Measurements from ENCODE around the gene USP36.

The USP36 gene

DNA sequence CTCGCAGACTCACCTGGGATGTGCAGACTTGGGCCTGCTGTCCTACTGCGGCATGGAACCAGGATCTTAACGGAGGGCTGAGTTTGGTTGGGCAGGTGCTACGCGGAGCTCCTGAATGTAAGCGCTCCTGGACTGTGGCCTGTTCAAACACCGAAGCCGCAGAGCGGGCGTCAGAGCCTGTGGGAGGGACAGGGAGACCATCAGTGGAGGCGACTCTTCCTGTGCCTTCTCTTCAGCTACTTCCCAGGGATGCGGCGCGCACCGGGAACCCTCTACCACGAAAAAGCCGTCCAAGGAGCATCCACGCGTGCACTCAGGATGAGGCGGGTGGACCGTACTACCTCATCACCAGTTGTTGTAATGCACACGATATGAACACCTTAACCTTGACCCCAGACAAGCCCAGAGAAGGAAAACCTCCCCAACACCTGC is 2.0 kb downstream of the USP36 start:
- DNase-seq (ENCODE audit: low read depth in 2 of 2): no peak

DNA sequence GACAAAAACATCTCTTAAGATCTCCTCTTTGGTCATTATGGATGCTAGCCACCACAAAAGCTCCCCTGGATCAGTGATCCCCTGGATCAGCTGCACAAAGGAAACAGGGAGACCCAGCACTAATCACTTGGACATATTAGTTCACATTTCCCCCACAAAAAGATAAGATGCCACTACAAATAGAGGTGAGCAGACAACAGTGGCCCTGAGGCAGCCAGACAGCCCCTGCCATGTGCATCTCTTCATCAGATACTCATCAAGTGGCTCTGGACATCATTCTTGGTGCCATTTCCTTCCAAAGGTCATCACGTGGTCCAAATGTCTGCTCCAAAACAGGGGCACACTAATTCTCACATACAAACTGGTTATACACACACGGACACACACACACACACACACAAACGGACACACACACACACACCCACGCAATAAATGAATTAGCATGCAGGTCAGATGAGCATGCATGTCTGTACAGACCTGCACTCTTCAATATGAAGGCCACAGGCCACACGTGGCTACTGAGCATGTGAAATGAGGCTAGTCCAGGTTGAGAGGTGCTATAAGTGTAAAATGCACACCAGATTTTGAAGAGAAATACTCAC is 4.1 kb downstream of the USP36 start:
- DNase-seq (ENCODE audit: low read depth in 2 of 2): no peak

GRCh38 chr17:78834571-78834970 is 6.0 kb downstream of the USP36 start:
- no peak for DNase-seq (ENCODE audit: low read depth in 2 of 2)

GRCh38 chr17:78832541-78832810 is 8.1 kb downstream of the USP36 start:
- DNase-seq (ENCODE audit: low read depth in 2 of 2): no peak

DNA sequence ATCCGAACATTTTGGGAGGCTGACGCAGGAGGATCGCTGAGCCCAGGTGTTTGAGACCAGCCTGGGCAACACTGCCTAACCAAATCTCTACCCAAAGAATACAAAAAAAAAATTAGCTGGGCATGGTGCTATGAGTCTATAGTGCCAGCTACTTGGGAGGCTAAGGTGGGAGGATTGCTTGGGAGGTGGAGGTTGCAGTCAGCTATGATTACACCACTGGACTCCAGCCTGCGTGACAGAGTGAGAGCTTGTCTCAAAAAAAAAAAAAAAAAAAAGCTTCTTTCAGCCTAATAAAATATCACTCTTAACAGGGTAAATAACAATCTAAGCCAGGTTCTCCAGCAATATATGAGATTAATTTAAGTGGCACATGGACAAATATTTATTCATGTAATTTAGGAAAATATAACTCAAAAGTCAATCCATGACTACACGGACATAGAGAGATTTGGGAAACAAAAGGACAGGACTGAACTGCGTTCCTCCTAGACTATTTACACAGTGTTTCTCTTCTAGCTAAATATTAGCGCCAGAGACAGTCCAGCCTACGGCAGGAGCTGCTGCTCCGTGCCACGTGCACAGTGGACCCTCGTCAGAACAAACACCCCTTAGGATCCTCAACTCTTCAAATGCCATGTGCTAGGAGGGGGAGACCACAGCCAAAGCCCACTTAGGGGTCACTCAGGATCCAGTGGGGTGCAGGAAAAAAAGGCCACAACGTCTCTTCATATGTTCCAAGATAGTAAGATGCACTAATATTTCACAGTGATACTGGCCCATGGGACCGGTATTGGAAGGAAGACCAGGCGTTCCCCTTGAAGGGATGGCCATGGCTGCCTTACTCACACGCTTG is 8.7 kb downstream of the USP36 start:
- no peak for DNase-seq (ENCODE audit: low read depth in 2 of 2)

GRCh38 chr17:78829477-78829876 is 11.1 kb downstream of the USP36 start:
- DNase-seq (ENCODE audit: low read depth in 2 of 2): no peak

- no peak for DNase-seq (ENCODE audit: low read depth in 2 of 2)
Measured at GRCh38 chr17:78828470-78829185, 12.0 kb downstream of the USP36 start.

- no peak for DNase-seq (ENCODE audit: low read depth in 2 of 2)
Measured at GRCh38 chr17:78826836-78827509, 13.6 kb downstream of the USP36 start.

GRCh38 chr17:78826421-78826820 is 14.2 kb downstream of the USP36 start:
- no peak for DNase-seq (ENCODE audit: low read depth in 2 of 2)

DNA sequence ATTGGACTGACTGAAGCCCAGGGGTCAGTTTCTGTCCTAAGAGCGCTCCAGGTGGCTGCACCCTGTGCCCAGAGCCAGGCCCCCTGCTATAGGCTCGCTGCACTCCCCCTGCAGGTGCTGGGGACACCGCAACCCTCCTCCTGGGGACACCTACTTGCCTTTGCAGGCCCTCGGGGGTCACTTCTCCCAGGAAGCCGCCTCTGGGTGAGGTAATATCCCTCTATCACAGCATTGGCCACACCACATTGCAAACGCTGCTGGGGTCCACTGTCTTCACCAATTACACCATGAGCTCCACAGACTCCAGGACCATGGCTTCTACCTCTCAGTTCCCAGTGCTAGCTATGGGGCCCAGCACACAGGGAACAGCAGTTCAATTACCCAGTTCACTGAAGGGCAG is 14.9 kb downstream of the USP36 start:
- DNase-seq (ENCODE audit: low read depth in 2 of 2): no peak

- DNase-seq (ENCODE audit: low read depth in 2 of 2): no peak
Measured at GRCh38 chr17:78824240-78824639, 16.4 kb downstream of the USP36 start.

DNA sequence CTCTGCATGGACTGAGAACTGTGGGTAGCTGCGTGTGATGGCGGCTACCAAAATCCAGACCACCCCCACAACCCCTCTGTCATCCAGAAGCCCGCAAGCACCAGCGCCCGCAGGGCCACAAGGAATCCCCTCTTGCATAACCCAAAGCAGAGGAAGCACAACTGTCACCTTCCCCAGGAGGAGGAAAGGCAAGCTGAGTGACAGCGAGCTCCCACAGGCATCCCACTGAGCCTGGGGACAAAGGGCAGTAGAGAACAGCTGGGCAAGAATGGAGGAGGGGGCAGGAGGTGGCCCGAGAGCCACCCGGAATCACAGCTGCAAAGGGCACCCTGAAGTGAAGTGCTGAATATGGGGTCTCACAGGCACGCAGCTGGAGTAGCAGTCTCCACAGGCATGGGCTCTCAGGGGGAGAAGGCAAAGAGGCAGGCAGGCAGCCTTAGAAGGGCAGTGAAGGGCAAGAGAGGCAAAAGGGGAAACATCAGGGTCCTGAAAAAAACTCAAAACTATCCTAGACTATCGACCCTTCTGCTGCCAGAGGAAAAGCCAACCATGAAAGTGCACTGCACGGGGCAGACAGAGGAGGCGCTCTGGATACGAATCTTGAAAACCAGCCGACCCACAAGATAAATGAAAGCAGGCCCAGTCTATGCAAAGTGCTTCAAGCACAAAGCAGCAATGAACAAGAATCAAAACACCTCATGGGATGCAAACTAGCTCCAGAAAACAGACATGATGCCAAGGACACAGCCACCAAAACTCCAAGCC is 17.1 kb downstream of the USP36 start:
- DNase-seq (ENCODE audit: low read depth in 2 of 2): no peak

- DNase-seq (ENCODE audit: low read depth in 2 of 2): no peak
Measured at GRCh38 chr17:78822552-78822951, 18.1 kb downstream of the USP36 start.

GRCh38 chr17:78821961-78822360 is 18.7 kb downstream of the USP36 start:
- DNase-seq (ENCODE audit: low read depth in 2 of 2): no peak

DNA sequence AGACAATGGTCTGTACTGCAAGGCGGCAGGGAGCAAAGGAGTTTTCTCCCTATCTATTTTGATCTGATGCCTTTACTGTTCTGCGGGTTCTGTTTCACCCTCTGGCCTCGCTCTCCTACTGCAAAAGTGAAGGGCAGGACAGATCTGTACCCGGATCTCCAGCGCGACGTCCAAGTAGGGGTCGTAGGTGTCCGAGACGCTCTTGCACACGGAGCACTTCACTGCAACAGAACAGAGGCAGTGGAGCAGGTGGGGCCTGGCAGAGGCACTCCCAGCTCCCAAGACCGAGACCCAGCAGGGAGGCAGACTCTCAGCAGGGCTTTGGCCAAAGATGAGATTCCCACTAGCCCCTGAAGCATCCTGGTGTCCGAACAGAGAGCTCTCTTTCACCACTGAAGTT is 19.8 kb downstream of the USP36 start:
- no peak for DNase-seq (ENCODE audit: low read depth in 2 of 2)

DNA sequence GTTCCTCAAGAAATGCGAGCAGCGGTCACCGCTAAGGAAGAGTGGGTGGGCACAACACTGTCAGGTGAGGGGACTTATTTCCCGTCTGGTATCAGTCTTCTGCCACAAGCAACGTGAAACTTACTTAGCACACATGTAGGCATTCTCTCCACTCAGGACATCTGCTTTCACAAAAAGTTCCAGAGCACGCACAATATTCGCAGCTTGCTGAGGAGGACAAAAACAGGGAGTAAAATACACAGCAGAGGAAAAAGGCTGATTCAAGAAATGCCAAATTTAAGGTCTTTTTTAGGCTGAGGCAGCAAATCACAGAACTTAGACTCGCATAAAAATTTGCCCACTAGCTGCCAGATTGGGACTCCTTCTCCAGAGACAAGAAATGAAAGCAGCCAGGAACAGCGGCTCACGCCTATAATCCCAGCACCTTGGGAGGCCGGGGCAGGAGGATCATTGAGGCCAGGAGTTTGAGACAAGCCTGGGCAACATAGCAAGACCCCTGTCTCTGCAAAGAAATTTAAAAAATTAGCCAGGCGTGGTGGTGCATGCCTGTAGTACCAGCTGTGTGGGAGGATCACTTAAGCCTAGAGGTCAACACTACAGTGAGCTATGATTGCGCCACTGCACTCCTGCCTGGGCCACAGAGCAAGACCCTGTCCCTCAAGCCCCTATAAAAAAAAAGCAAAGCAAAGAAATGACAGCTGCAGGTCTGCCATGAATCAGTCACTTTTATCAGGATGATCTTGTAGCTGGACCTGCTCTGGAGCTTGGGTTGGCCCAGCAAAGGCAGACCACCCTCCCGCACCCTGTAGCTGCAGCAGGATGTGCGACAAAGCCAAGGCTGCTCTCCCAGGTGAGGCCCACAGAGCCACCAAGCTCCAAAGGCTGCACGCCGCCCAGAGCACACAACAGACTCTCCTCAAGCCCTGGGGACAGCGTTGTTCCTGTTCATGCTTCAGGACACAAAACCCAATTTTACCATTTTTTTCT is 20.5 kb downstream of the USP36 start:
- DNase-seq (ENCODE audit: low read depth in 2 of 2): no peak

DNA sequence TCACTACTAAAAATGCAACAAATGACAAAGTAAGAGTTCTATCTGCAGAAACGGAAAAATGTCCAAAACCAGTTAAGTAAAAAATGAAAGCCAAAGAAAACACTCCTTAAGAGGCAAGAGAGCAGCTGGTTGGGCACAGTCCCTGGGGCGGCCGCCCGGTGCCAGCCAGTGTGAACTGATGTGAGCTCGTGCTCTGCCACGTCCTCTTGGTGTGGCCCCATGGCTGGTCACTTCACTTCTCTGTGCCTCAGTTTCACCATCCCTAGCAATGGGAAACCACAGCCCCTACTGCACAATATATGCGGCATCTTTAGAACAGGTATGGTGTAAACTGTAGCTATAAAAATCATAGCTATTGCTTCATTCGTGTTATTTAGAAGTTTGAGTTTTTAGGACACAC is 21.2 kb downstream of the USP36 start:
- DNase-seq (ENCODE audit: low read depth in 2 of 2): no peak

GRCh38 chr17:78818932-78819331 is 21.7 kb downstream of the USP36 start:
- no peak for DNase-seq (ENCODE audit: low read depth in 2 of 2)

DNA sequence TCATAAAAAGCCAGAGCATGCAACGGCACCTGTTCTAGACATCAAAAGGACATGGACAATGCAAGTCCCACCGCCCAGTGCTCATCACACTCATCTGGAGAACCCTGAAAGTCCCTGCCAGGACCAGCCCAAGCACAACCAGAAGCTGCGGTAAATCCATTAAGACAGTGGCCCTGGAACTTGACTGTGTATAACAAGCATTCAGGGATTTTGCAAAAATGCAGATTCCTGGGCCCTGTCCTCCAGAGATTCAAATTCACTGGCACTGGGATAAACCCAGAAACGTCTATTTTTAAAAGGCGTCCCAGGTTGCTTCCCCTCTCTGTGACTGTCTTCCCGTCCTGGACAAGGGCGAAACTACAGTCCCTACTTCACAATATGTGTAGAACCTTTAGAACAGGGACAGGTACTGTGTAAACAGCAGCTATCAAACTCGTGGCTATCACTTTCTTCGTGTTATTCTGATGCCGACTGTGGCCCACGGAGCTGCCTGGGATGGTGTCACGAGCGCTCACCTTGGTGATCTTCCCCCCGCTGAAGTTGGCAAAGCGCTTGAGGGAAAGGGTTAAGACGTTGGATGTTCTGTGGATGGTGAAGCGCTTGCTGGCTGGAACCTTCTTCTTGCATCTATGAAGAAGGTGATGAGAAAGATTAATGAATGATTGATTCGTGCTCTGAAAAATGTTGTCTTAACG is 22.3 kb downstream of the USP36 start:
- no peak for DNase-seq (ENCODE audit: low read depth in 2 of 2)

DNA sequence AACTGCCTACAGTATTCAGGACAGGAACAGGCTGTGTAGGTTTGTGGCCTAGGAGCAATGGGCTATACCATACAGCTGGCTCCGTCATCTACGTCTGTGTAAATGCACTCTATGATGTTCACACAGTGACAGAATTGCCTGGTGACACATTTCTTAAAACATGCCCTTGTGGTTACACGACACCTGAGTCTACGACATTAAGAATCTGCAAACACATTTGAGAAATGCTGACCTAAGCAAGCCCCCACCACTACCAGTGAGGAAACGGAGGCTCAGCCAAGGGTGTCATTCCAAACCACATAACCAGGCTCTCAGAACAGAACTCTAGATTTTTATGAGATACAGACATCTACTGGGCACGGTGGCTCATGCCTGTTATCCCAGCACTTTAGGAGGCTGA is 23.5 kb downstream of the USP36 start:
- peak; percentile 59 to 65 for DNase-seq (ENCODE audit: low read depth in 2 of 2)

Measured in stimulated activated CD4-positive, alpha-beta T cell treated with anti-CD3 and anti-CD28 coated beads, Interleukin-15, amount 100 ng/mL, for 48 hours (primary cell).